ENCODE measurements around the gene SLC22A1. TPM values are rescaled to one million over a fixed set of nuclear protein-coding genes. Genes with fewer than 3 reads are reported as not detected.

Gene SLC22A1
- total and polyA plus RNA-seq, 2 experiments from 2014 or later, result 0.10 to 0.65 TPM

- TF ChIP-seq ETS1 (IDR thresholded peaks at IDR 0.05), result no peak
These were observed 29.0 kb upstream of the SLC22A1 start (continued) for GRCh38 chr6:160092602-160093001.

GRCh38 chr6:160093061-160093460 lies 28.6 kb upstream of the SLC22A1 start:
- no peak overlapping the region for H3K27ac ChIP-seq (ENCODE audit: low read depth)
- no peaks in the 10 kb centered on the region for H3K27me3 ChIP-seq (ENCODE audit: insufficient read depth)
- peaks cover 4% of the 10 kb centered on the region for H4K20me1 ChIP-seq (replicated peaks; ENCODE audit: insufficient read depth)
- H2AFZ ChIP-seq, result no peak overlapping the region
- no peak overlapping the region for H3K4me3 ChIP-seq
- Mint-ChIP-seq H3K4me3 (no peak overlapping the region), H3K27ac (no peak overlapping the region), H3K27me3 (ENCODE audit: insufficient read depth, low read depth, poor library complexity) (peaks cover 6% of the 10 kb centered on the region), H3K4me1 (no peaks in the 10 kb centered on the region), H3K36me3 (ENCODE audit: low read depth) (peaks cover 81% of the 10 kb centered on the region), H3K9me3 (no peaks in the 10 kb centered on the region; the same call in 2 of the 3 replicates)
- H3K9me2 ChIP-seq (ENCODE audit: insufficient read depth), result no peaks in the 10 kb centered on the region
- ATAC-seq (no peak), DNase-seq (ENCODE audit: low spot score) (no peak)
- H3K79me2 ChIP-seq (replicated peaks; ENCODE audit: insufficient read depth), result no peaks in the 10 kb centered on the region
- no peaks in the 10 kb centered on the region for H3F3A ChIP-seq (replicated peaks; ENCODE audit: low read depth)
- H3K36me3 ChIP-seq (ENCODE audit: insufficient read depth), result peaks cover 38% of the 10 kb centered on the region
- no peak overlapping the region for H3K4me2 ChIP-seq
- no peak for TF ChIP-seq ZNF114 (CRISPR knock-in tag; IDR thresholded peaks at IDR 0.05)
- H3K4me1 ChIP-seq (ENCODE audit: insufficient read depth), result no peaks in the 10 kb centered on the region

GRCh38 chr6:160093946-160094345 lies 27.7 kb upstream of the SLC22A1 start:
- no peak for ATAC-seq
- Histone ChIP-seq H3K27me3 (ENCODE audit: insufficient read depth) (no peaks in the 10 kb centered on the region), H4K20me1 (replicated peaks; ENCODE audit: insufficient read depth) (peaks cover under 1% of the 10 kb centered on the region), H2AFZ (no peak overlapping the region), H3K36me3 (ENCODE audit: insufficient read depth) (peaks cover 39% of the 10 kb centered on the region), H3K4me3 (no peak overlapping the region), H3K27ac (ENCODE audit: low read depth) (no peak overlapping the region), H3F3A (replicated peaks; ENCODE audit: low read depth) (no peaks in the 10 kb centered on the region), H3K4me2 (no peak overlapping the region), H3K9me2 (ENCODE audit: insufficient read depth) (no peaks in the 10 kb centered on the region), H3K79me2 (replicated peaks; ENCODE audit: insufficient read depth) (no peaks in the 10 kb centered on the region), H3K4me1 (ENCODE audit: insufficient read depth) (no peaks in the 10 kb centered on the region)
- no peak overlapping the region for H3K27ac Mint-ChIP-seq
- DNase-seq (ENCODE audit: low spot score), result no peak
- H3K36me3 Mint-ChIP-seq (ENCODE audit: low read depth), result peaks cover 81% of the 10 kb centered on the region
- H3K9me3 Mint-ChIP-seq, result no peaks in the 10 kb centered on the region; the same call in 2 of the 3 replicates
- peaks cover 6% of the 10 kb centered on the region for H3K27me3 Mint-ChIP-seq (ENCODE audit: insufficient read depth, low read depth, poor library complexity)
- H3K4me3 Mint-ChIP-seq, result no peak overlapping the region
- no peaks in the 10 kb centered on the region for H3K4me1 Mint-ChIP-seq
- no peak for TF ChIP-seq JUNB (IDR thresholded peaks at IDR 0.05; ENCODE audit: unreplicated experiment)
- TF ChIP-seq EZH2 (IDR thresholded peaks at IDR 0.05; ENCODE audit: low read depth, unreplicated experiment), result no peak
- TF ChIP-seq NANOG (IDR thresholded peaks at IDR 0.05; ENCODE audit: borderline replicate concordance), result no peak
- TF ChIP-seq STAT1 (IDR thresholded peaks at IDR 0.05; ENCODE audit: unreplicated experiment), result no peak
- no peak for TF ChIP-seq ZNF462 (CRISPR knock-in tag; IDR thresholded peaks at IDR 0.05)
- no peak for TF ChIP-seq EZH2phosphoT487 (IDR thresholded peaks at IDR 0.05; ENCODE audit: unreplicated experiment)
- TF ChIP-seq ZNF331 (CRISPR knock-in tag; IDR thresholded peaks at IDR 0.05; ENCODE audit: low read depth), result no peak
- TF ChIP-seq POLR2AphosphoS5 (IDR thresholded peaks at IDR 0.05; ENCODE audit: low read depth), result no peak
- TF ChIP-seq ETS1 (IDR thresholded peaks at IDR 0.05), result no peak

All from GM23338 (cell line).